ENCODE measurements around the gene PLD3.

DNA sequence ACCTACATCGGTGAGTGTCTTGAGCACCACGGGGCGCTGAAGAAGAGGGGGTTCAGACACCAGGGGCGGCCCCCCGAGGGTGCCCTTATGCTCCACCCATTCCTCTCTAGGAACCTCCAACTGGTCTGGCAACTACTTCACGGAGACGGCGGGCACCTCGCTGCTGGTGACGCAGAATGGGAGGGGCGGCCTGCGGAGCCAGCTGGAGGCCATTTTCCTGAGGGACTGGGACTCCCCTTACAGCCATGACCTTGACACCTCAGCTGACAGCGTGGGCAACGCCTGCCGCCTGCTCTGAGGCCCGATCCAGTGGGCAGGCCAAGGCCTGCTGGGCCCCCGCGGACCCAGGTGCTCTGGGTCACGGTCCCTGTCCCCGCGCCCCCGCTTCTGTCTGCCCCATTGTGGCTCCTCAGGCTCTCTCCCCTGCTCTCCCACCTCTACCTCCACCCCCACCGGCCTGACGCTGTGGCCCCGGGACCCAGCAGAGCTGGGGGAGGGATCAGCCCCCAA lies 29.4 kb downstream of the PLD3 start:
- TF ChIP-seq, protein P1, sequence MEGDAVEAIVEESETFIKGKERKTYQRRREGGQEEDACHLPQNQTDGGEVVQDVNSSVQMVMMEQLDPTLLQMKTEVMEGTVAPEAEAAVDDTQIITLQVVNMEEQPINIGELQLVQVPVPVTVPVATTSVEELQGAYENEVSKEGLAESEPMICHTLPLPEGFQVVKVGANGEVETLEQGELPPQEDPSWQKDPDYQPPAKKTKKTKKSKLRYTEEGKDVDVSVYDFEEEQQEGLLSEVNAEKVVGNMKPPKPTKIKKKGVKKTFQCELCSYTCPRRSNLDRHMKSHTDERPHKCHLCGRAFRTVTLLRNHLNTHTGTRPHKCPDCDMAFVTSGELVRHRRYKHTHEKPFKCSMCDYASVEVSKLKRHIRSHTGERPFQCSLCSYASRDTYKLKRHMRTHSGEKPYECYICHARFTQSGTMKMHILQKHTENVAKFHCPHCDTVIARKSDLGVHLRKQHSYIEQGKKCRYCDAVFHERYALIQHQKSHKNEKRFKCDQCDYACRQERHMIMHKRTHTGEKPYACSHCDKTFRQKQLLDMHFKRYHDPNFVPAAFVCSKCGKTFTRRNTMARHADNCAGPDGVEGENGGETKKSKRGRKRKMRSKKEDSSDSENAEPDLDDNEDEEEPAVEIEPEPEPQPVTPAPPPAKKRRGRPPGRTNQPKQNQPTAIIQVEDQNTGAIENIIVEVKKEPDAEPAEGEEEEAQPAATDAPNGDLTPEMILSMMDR (conservative IDR thresholded peaks at IDR 0.05): no peak
- TF ChIP-seq EZH2 (IDR thresholded peaks at IDR 0.05; ENCODE audit: low read depth): no peak

All from PC-9 (cell line).